GM12878 (cell line): ENCODE results near the gene PFKFB3. TPM values are rescaled to one million over a fixed set of nuclear protein-coding genes. Genes with fewer than 3 reads are reported as not detected.

Source experiments
- ATAC-seq: fragments of 200-7000 bp; cut with Tn5 transposase; 3 replicates; pipeline ENCODE4 v1.9.1; 2020; ENCODE audit warnings: mild to moderate bottlenecking, moderate library complexity
- BruUV-seq: library from RNA; stranded (reverse); fragments of 400-500 nt; replicated peaks from 2 replicates; lab custom pipeline; 2021; lab: Mats Ljungman, UMichigan
- CTCF ChIA-PET: fragments of 300-600 bp; sonication (Branson Sonifier 250); formaldehyde crosslinking; extraction: SDS; loops from one replicate; lab custom pipeline; 2021; ENCODE audit warnings: inconsistent platforms; lab: Yijun Ruan, JAX
- POLR2A ChIA-PET: fragments of 350-600 bp; formaldehyde crosslinking; extraction: SDS; loops from one replicate; lab custom pipeline; 2021; ENCODE audit warnings: inconsistent platforms; lab: Charles Lee
- RAD21 ChIA-PET: fragments of 300-600 bp; sonication (Branson Sonifier 250); formaldehyde crosslinking; loops from one replicate; lab custom pipeline; 2023; ENCODE audit warnings: antibody characterized with exemption; ENCODE audit not compliant: unreplicated experiment; lab: Charles Lee
- SMC1A ChIA-PET: fragments of 300-600 bp; sonication (Branson Sonifier 250); formaldehyde crosslinking; loops from one replicate; lab custom pipeline; 2023; ENCODE audit not compliant: unreplicated experiment, uncharacterized antibody; lab: Charles Lee
- DNase-seq: peaks from one replicate; pipeline ENCODE4 v3.0.0-alpha.2; 2011; ENCODE audit warnings: low read depth, low spot score
- FAIRE-seq: peaks from 3 replicates; lab custom pipeline; 2011; peaks lifted over from hg19 to GRCh38; lab: Jason Lieb, UNC
- H2AFZ ChIP-seq: 2 replicates; pipeline ENCODE4 v1.6.0; 2011; ENCODE audit warnings: low read depth, low read length, control low read depth; ENCODE audit not compliant: control insufficient read depth
- H3K27ac ChIP-seq: 2 replicates; pipeline ENCODE4 v1.5.1; 2011; ENCODE audit warnings: control low read depth; ENCODE audit not compliant: control insufficient read depth, insufficient read depth
- H3K27me3 ChIP-seq, 2 experiments: replicated peaks in 1 of 2; 2 replicates each; pipeline versions ENCODE4 v1.6.0 to v1.6.1; 2011; ENCODE audit warnings: low read length in 1 of 2; ENCODE audit not compliant: control insufficient read depth in 2 of 2, insufficient read depth in 2 of 2
- H3K36me3 ChIP-seq, 2 experiments: 2 replicates each; pipeline ENCODE4 v1.5.1; 2011; ENCODE audit warnings: low read length in 1 of 2; ENCODE audit not compliant: control insufficient read depth in 2 of 2, insufficient read depth in 2 of 2
- H3K4me1 ChIP-seq: 2 replicates; pipeline ENCODE4 v1.6.1; 2011; ENCODE audit warnings: mild to moderate bottlenecking, low read length, moderate library complexity, mixed read lengths; ENCODE audit not compliant: control insufficient read depth, insufficient read depth
- H3K4me2 ChIP-seq: 2 replicates; pipeline ENCODE4 v1.6.0; 2011; ENCODE audit warnings: control low read depth; ENCODE audit not compliant: control insufficient read depth, insufficient read depth
- H3K4me3 ChIP-seq: fragments of 200-600 bp; sonication (generic); 2 replicates; pipeline ENCODE4 v1.5.1; 2016
- H3K79me2 ChIP-seq: 2 replicates; pipeline ENCODE4 v1.6.0; 2011; ENCODE audit warnings: low read length; ENCODE audit not compliant: control insufficient read depth, insufficient read depth
- H3K9ac ChIP-seq: 2 replicates; pipeline ENCODE4 v1.8.0; 2011; ENCODE audit warnings: low read length, control low read depth, mixed read lengths; ENCODE audit not compliant: control insufficient read depth, insufficient read depth
- H3K9me3 ChIP-seq: replicated peaks from 3 replicates; pipeline ENCODE4 v1.5.1; 2011; ENCODE audit warnings: mild to moderate bottlenecking, low read length; ENCODE audit not compliant: control insufficient read depth, insufficient read depth
- H4K20me1 ChIP-seq: 2 replicates; pipeline ENCODE4 v1.6.0; 2011; ENCODE audit not compliant: control insufficient read depth, insufficient read depth
- ASH2L ChIP-seq: fragments of 300-600, 200-600 bp; sonication (generic); IDR thresholded peaks from 2 replicates; pipeline ENCODE4 v1.6.1; 2017; ENCODE audit warnings: low read depth, mild to moderate bottlenecking, borderline replicate concordance
- BHLHE40 ChIP-seq, 2 experiments: fragments of 450-650 bp in 1 of 2; IDR thresholded peaks; 2 replicates each; pipeline ENCODE4 v1.6.1; 2011 to 2017; ENCODE audit warnings: low read depth in 2 of 2, borderline replicate concordance in 1 of 2, improper control_type of control experiment in 1 of 2, low read length in 1 of 2, mild to moderate bottlenecking in 1 of 2
- CBFB ChIP-seq: IDR thresholded peaks from 2 replicates; pipeline ENCODE4 v1.6.1; 2016; ENCODE audit warnings: antibody characterized with exemption, low read depth
- FOXM1 ChIP-seq: IDR thresholded peaks from 2 replicates; pipeline ENCODE4 v1.6.1; 2012; ENCODE audit warnings: low read depth, mild to moderate bottlenecking, inconsistent platforms, low read length, moderate library complexity
- GATAD2B ChIP-seq: fragments of 450-650 bp; conservative IDR thresholded peaks from 2 replicates; pipeline ENCODE4 v1.6.1; 2017; ENCODE audit warnings: low read depth, mild to moderate bottlenecking, moderate library complexity
- POLR2AphosphoS5 ChIP-seq: IDR thresholded peaks from 2 replicates; pipeline ENCODE4 v1.6.1; 2011; ENCODE audit warnings: mild to moderate bottlenecking, low read length, inconsistent platforms
- RAD51 ChIP-seq: fragments of 450-650 bp; IDR thresholded peaks from 2 replicates; pipeline ENCODE4 v1.6.1; 2016; ENCODE audit warnings: moderate library complexity, mild to moderate bottlenecking, inconsistent platforms
- SIX5 ChIP-seq: IDR thresholded peaks from 2 replicates; pipeline ENCODE4 v1.6.1; 2011; ENCODE audit warnings: mild to moderate bottlenecking, low read depth, low read length, moderate library complexity; ENCODE audit not compliant: severe bottlenecking
- SREBF2 ChIP-seq: IDR thresholded peaks from 2 replicates; pipeline ENCODE4 v1.6.1; 2012; ENCODE audit warnings: mild to moderate bottlenecking, low read length
- ZZZ3 ChIP-seq: IDR thresholded peaks from 2 replicates; pipeline ENCODE4 v1.6.1; 2011; ENCODE audit warnings: low read depth; ENCODE audit not compliant: control insufficient read depth, insufficient read length
- WGBS: methylation state at CpG from one replicate; pipeline ENCODE4 v1.1.6; 2016; ENCODE audit warnings: low lambda C conversion rate; ENCODE audit not compliant: insufficient replicate concordance, insufficient coverage; ENCODE audit errors: missing lambda C conversion rate; 5-methylcytosine and 5-hydroxymethylcytosine counted together
- in situ Hi-C: fragments of 300-500 bp; cut with MboI; formaldehyde crosslinking; loops from 9 replicates; pipeline ENCODE4 v1.14.3; 2018; ENCODE audit warnings: mixed read lengths
- intact Hi-C: fragments of 100-400 bp; cut with micrococcal nuclease; formaldehyde crosslinking; loops from one replicate; pipeline ENCODE4 v1.14.2; 2022; ENCODE audit not compliant: unreplicated experiment
- polyA plus RNA-seq, 11 experiments: library from polyadenylated mRNA; depleted of rRNA in 4 of 11; unstranded in 6 of 11; stranded (reverse) in 5 of 11; fragments of >200 nt; fragmentation: Nextera tagmentation in 4 of 11; fragmentation: Illumina TruSeq in 1 of 11; extraction: Ambion mirVana in 4 of 11; extraction: Trizol in 1 of 11; gene quantifications; 1 replicate in 1 of 11; 2 replicates in 10 of 11; pipeline versions ENCODE4 v1.2.1 to v1.2.3, GENCODE V29; 2011 to 2016; ENCODE audit warnings: inconsistent platforms in 2 of 11, missing spikeins in 2 of 11, low read depth in 1 of 11
- total RNA-seq, 4 experiments: library from RNA; depleted of rRNA in 3 of 4; stranded (reverse); fragments of >200 nt in 3 of 4; fragmentation: Illumina TruSeq in 1 of 4; extraction: Trizol in 1 of 4; gene quantifications; 2 replicates each; pipeline versions ENCODE4 v1.2.1 to v1.2.3, GENCODE V29; 2013 to 2021

Gene PFKFB3
- total and polyA plus RNA-seq, 10 of the 15 experiments (the other 5 are each of a cell fraction or from before 2014, with no cell fraction given) = 1.6 to 46.7 (median 13.7) TPM

DNA sequence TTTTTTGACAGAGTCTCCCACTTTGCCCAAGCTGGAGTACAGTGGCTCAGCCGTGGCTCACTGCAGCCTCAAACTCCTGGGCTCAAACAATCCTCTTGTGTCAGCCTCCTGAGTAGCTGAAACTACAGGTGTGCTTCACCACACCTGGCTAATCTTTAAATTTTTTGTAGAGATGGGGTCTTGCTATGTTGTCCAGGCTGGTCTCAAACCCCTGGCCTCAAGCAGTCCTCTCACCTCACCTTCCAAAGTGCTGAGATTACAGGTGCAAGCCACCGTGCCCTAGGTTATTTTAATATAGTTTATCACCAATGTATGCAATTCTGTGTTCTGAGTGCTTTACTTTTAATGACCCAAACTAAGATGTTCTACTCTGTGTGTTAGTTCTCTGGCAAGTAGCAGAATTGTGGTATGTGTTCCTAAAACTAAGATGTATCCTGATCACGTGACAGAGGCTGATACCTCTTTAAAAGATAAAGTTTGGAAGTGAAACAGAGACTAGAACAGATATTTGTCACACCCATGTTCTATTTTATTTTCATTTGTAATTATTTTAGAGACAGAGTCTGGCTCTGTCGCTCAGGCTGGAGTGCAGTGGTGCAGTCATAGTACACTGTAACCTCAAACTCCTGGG is 22.1 kb upstream of the PFKFB3 start:
- intact Hi-C loops = no loop called here
- POLR2A ChIA-PET = no interaction called here
- no peaks in the 10 kb centered on the region for H3K27me3 ChIP-seq
- H3K27ac ChIP-seq = no peak overlapping the region
- H3K4me2 ChIP-seq = no peak overlapping the region
- no peaks in the 10 kb centered on the region; the same call in 1 of the 2 replicates for H3K79me2 ChIP-seq
- SMC1A ChIA-PET = interaction anchor here (0.6 kb wide), 1 partner anchor 442 kb away, joined by 3 read pairs; no protein-coding TSS in a partner anchor
- 57% methylated on average over 4 of the region's 4 CpGs for WGBS
- H3K4me1 ChIP-seq = peaks cover 10% of the 10 kb centered on the region
- H3K9me3 ChIP-seq = no peaks in the 10 kb centered on the region
- RAD21 ChIA-PET = interaction anchor here (1.0 kb wide), 1 partner anchor 20 kb away, joined by 3 read pairs; no protein-coding TSS in a partner anchor
- H3K9ac ChIP-seq = no peak overlapping the region
- H3K36me3 ChIP-seq = peaks cover 0 to 1% of the 10 kb centered on the region in 2 experiments; a peak in 1 of 4 replicates
- peak in 1 of 2 experiments; percentile 24; a peak in 1 of 4 replicates for TF ChIP-seq BHLHE40 (IDR thresholded peaks at IDR 0.05; ENCODE audit: borderline replicate concordance in 1 of 2, low read depth in 2 of 2, low read length in 1 of 2)
- no peak for TF ChIP-seq GATAD2B
- peak; percentile 79; the same call in 1 of the 2 replicates for TF ChIP-seq RAD51
- TF ChIP-seq, all 136 proteins: peak for 2
- no peaks in the 10 kb centered on the region for H4K20me1 ChIP-seq
- CTCF ChIA-PET = no interaction called here
- no peak overlapping the region for H3K4me3 ChIP-seq
- no peak overlapping the region for H2AFZ ChIP-seq
- ATAC-seq (no peak), FAIRE-seq (peak; percentile 44), DNase-seq (no peak)
- in situ Hi-C loops = no loop called here
- BruUV-seq = no TSS peak

DNA sequence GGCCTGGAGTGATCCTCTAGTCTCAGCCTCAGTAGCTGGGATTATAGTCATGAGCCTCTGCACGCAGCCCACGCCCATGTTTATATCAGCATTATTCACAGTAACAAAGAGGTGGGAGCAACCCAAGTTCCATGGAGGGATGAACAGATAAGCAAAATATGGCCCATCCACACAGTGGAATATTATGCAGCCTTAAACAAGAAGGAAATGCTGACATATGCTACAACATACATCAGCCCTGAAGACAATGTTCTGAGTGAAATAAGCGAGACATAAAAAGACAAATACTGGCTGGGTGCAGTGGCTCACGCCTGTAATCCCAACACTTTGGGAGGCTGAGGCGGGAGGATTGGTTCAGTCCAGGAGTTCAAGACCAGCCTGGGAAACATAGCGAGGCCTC is 21.5 kb upstream of the PFKFB3 start:
- DNase-seq (no peak), ATAC-seq (no peak), FAIRE-seq (no peak)
- WGBS = 81% methylated on average over 6 of the region's 6 CpGs
- Histone ChIP-seq H3K4me2 (no peak overlapping the region), H3K9me3 (no peaks in the 10 kb centered on the region), H3K36me3 (0 out of 4 replicates have a peak, but pooled peaks cover 0 to 1% of the 10 kb centered on the region in 2 experiments), H3K79me2 (no peaks in the 10 kb centered on the region; the same call in 1 of the 2 replicates), H3K4me3 (no peak overlapping the region), H3K27ac (no peak overlapping the region), H3K4me1 (peaks cover 10% of the 10 kb centered on the region), H2AFZ (no peak overlapping the region), H3K9ac (no peak overlapping the region), H4K20me1 (no peaks in the 10 kb centered on the region), H3K27me3 (no peaks in the 10 kb centered on the region)
- intact Hi-C loops (no loop called here), in situ Hi-C loops (no loop called here)
- BruUV-seq = no TSS peak
- TF ChIP-seq SREBF2 (no peak), POLR2AphosphoS5 (no peak), ASH2L (no peak), ZZZ3 (no peak), SIX5 (no peak), FOXM1 (no peak), GATAD2B (no peak), CBFB (no peak)
- ChIA-PET CTCF (interaction anchor here (0.7 to 1.1 kb wide), 2 partner anchors 18 to 31 kb away, joined by 3 read pairs; no protein-coding TSS in a partner anchor), POLR2A (no interaction called here), SMC1A (no interaction called here), RAD21 (no interaction called here)
